H9 (cell line): ENCODE results near the gene HADH. TPM values are rescaled to one million over a fixed set of nuclear protein-coding genes. Genes with fewer than 3 reads are reported as not detected.

Experiments used
- DNase-seq: peaks from one replicate; pipeline ENCODE4 v3.0.0-alpha.2; 2017
- H2AFZ ChIP-seq: one replicate; pipeline ENCODE4 v1.6.1; 2013; ENCODE audit warnings: mild to moderate bottlenecking, low read length, control low read depth, moderate library complexity
- H2AK5ac ChIP-seq: 2 replicates; pipeline ENCODE4 v1.6.1; 2013; ENCODE audit warnings: low read length, control low read depth, mixed read lengths; ENCODE audit not compliant: insufficient read length
- H2BK120ac ChIP-seq: one replicate; pipeline ENCODE4 v1.6.1; 2013; ENCODE audit warnings: low read depth, mild to moderate bottlenecking, low read length, control low read depth, inconsistent platforms; ENCODE audit not compliant: poor library complexity, severe bottlenecking
- H2BK12ac ChIP-seq: 2 replicates; pipeline ENCODE4 v1.6.1; 2013; ENCODE audit warnings: low read length, control low read depth, mixed read lengths, low read depth; ENCODE audit not compliant: insufficient read length
- H2BK15ac ChIP-seq: 2 replicates; pipeline ENCODE4 v1.6.1; 2013; ENCODE audit warnings: low read depth, low read length, control low read depth
- H2BK20ac ChIP-seq: one replicate; pipeline ENCODE4 v1.6.1; 2013; ENCODE audit warnings: low read depth, mild to moderate bottlenecking, low read length, control low read depth, inconsistent platforms; ENCODE audit not compliant: poor library complexity, severe bottlenecking
- H2BK5ac ChIP-seq: 2 replicates; pipeline ENCODE4 v1.6.1; 2013; ENCODE audit warnings: low read length, control low read depth, mixed read lengths; ENCODE audit not compliant: insufficient read length
- H3K14ac ChIP-seq: 2 replicates; pipeline ENCODE4 v1.6.1; 2013; ENCODE audit warnings: low read length, control low read depth; ENCODE audit not compliant: insufficient read depth
- H3K18ac ChIP-seq: 2 replicates; pipeline ENCODE4 v1.6.1; 2013; ENCODE audit warnings: low read depth, mild to moderate bottlenecking, mixed read lengths, low read length, control low read depth; ENCODE audit not compliant: insufficient read length
- H3K23ac ChIP-seq: 2 replicates; pipeline ENCODE4 v1.6.1; 2013; ENCODE audit warnings: low read length, control low read depth, mixed read lengths, low read depth; ENCODE audit not compliant: insufficient read length
- H3K23me2 ChIP-seq: 2 replicates; pipeline ENCODE4 v1.6.1; 2013; ENCODE audit warnings: low read depth, mild to moderate bottlenecking, mixed read lengths, low read length, control low read depth; ENCODE audit not compliant: insufficient read length, poor library complexity, severe bottlenecking
- H3K27ac ChIP-seq: 2 replicates; pipeline ENCODE4 v1.5.1; 2013; ENCODE audit warnings: low read length, control low read depth, mixed read lengths, low read depth; ENCODE audit not compliant: insufficient read length
- H3K27me3 ChIP-seq: 2 replicates; pipeline ENCODE4 v1.6.1; 2013; ENCODE audit warnings: low read length, control low read depth, inconsistent platforms; ENCODE audit not compliant: insufficient read depth
- H3K4ac ChIP-seq: 2 replicates; pipeline ENCODE4 v1.6.1; 2013; ENCODE audit warnings: low read depth, mild to moderate bottlenecking, control low read depth, inconsistent platforms, low read length, moderate library complexity
- H3K4me1 ChIP-seq: 2 replicates; pipeline ENCODE4 v1.6.1; 2013; ENCODE audit warnings: low read length, control low read depth, inconsistent platforms; ENCODE audit not compliant: insufficient read depth
- H3K4me2 ChIP-seq: 2 replicates; pipeline ENCODE4 v1.6.1; 2013; ENCODE audit warnings: low read length, control low read depth, mixed read lengths; ENCODE audit not compliant: insufficient read length, insufficient read depth
- H3K56ac ChIP-seq: 2 replicates; pipeline ENCODE4 v1.6.1; 2013; ENCODE audit warnings: low read depth, mild to moderate bottlenecking, mixed read lengths, low read length, control low read depth; ENCODE audit not compliant: insufficient read length
- H3K79me1 ChIP-seq: 2 replicates; pipeline ENCODE4 v1.6.1; 2013; ENCODE audit warnings: low read depth, mild to moderate bottlenecking, moderate library complexity, low read length, control low read depth, inconsistent platforms; ENCODE audit not compliant: insufficient read depth, poor library complexity, severe bottlenecking
- H3K79me2 ChIP-seq: 2 replicates; pipeline ENCODE4 v1.6.1; 2013; ENCODE audit warnings: low read length, control low read depth, inconsistent platforms; ENCODE audit not compliant: insufficient read depth
- H3K9ac ChIP-seq: 2 replicates; pipeline ENCODE4 v1.6.1; 2013; ENCODE audit warnings: low read length, control low read depth, mixed read lengths; ENCODE audit not compliant: insufficient read length; ENCODE audit errors: extremely low read depth
- H3K9me3 ChIP-seq: one replicate; pipeline ENCODE4 v1.6.1; 2013; ENCODE audit warnings: low read depth, low read length, inconsistent platforms; ENCODE audit not compliant: control insufficient read depth
- H3T11ph ChIP-seq: one replicate; pipeline ENCODE4 v1.6.1; 2013; ENCODE audit warnings: mild to moderate bottlenecking, low read length, control low read depth, inconsistent platforms
- H4K20me1 ChIP-seq: one replicate; pipeline ENCODE4 v1.6.1; 2013; ENCODE audit not compliant: control insufficient read depth, insufficient read length, insufficient read depth
- H4K5ac ChIP-seq: 2 replicates; pipeline ENCODE4 v1.6.1; 2013; ENCODE audit warnings: low read depth, mild to moderate bottlenecking, mixed read lengths, low read length, control low read depth; ENCODE audit not compliant: insufficient read length
- H4K8ac ChIP-seq: replicated peaks from 2 replicates; pipeline ENCODE4 v1.6.1; 2013; ENCODE audit warnings: low read length, control low read depth, mixed read lengths, low read depth; ENCODE audit not compliant: insufficient read length
- H4K91ac ChIP-seq: 2 replicates; pipeline ENCODE4 v1.6.1; 2013; ENCODE audit warnings: low read depth, mild to moderate bottlenecking, moderate library complexity, mixed read lengths, low read length, control low read depth; ENCODE audit not compliant: insufficient read length
- H3K27ac Mint-ChIP-seq, 3 experiments: 2 replicates in 2 of 3; 3 replicates in 1 of 3; pipeline ENCODE4 v1.8.0; 2020 to 2021; ENCODE audit warnings: mixed read lengths in 3 of 3, mild to moderate bottlenecking in 1 of 3, moderate library complexity in 1 of 3
- H3K27me3 Mint-ChIP-seq: 2 replicates; pipeline ENCODE4 v1.8.0; 2021; ENCODE audit warnings: low read depth, mild to moderate bottlenecking, moderate library complexity, mixed read lengths
- H3K36me3 Mint-ChIP-seq, 3 experiments: 2 replicates in 2 of 3; 3 replicates in 1 of 3; pipeline ENCODE4 v1.8.0; 2020 to 2021; ENCODE audit warnings: low read depth in 3 of 3, mixed read lengths in 3 of 3; ENCODE audit not compliant: insufficient read depth in 1 of 3
- H3K4me1 Mint-ChIP-seq, 2 experiments: 2 replicates each; pipeline ENCODE4 v1.8.0; 2020; ENCODE audit warnings: mixed read lengths in 2 of 2
- H3K4me3 Mint-ChIP-seq, 2 experiments: 2 replicates in 1 of 2; 3 replicates in 1 of 2; pipeline ENCODE4 v1.8.0; 2020 to 2021; ENCODE audit warnings: mild to moderate bottlenecking in 2 of 2, mixed read lengths in 2 of 2, moderate library complexity in 1 of 2
- H3K9me3 Mint-ChIP-seq, 2 experiments: 2 replicates in 1 of 2; 3 replicates in 1 of 2; pipeline ENCODE4 v1.8.0; 2020; ENCODE audit warnings: mild to moderate bottlenecking in 2 of 2, mixed read lengths in 2 of 2, moderate library complexity in 1 of 2
- WGBS: extraction: QIAGEN DNeasy Blood & Tissue Kit; methylation state at CpG from one replicate; pipeline ENCODE4 v1.1.7; 2013; ENCODE audit warnings: missing lambda C conversion rate, low lambda C conversion rate, mixed read lengths; ENCODE audit not compliant: insufficient read length; ENCODE audit errors: extremely low coverage; 5-methylcytosine and 5-hydroxymethylcytosine counted together
- long read RNA-seq: library from polyadenylated mRNA; unstranded; transcript quantifications from one replicate; pipeline ENCODE4 v2.0.0, GENCODE V29; 2020
- total RNA-seq: library from RNA; stranded (reverse); gene quantifications from 2 replicates; pipeline ENCODE4 v1.2.1, GENCODE V29; 2021
- TF ChIP-seq, protein P1 (sequence below): fragments of 200-600 bp; sonication (generic); conservative IDR thresholded peaks from 3 replicates; pipeline ENCODE4 v1.8.0; 2021; ENCODE audit warnings: antibody characterized with exemption, mild to moderate bottlenecking

HADH gene
- total RNA-seq: 44.4 and 46.6 TPM in 2 replicates
- long read RNA-seq, transcript HADH-201 (8 exons, 1,912 nt): major isoform, 322 of 360 reads
- long read RNA-seq, partial matches to known transcripts: 10 of 360 reads
- long read RNA-seq, other reads (novel, unspliced or antisense): 22 of 360 reads

DNA sequence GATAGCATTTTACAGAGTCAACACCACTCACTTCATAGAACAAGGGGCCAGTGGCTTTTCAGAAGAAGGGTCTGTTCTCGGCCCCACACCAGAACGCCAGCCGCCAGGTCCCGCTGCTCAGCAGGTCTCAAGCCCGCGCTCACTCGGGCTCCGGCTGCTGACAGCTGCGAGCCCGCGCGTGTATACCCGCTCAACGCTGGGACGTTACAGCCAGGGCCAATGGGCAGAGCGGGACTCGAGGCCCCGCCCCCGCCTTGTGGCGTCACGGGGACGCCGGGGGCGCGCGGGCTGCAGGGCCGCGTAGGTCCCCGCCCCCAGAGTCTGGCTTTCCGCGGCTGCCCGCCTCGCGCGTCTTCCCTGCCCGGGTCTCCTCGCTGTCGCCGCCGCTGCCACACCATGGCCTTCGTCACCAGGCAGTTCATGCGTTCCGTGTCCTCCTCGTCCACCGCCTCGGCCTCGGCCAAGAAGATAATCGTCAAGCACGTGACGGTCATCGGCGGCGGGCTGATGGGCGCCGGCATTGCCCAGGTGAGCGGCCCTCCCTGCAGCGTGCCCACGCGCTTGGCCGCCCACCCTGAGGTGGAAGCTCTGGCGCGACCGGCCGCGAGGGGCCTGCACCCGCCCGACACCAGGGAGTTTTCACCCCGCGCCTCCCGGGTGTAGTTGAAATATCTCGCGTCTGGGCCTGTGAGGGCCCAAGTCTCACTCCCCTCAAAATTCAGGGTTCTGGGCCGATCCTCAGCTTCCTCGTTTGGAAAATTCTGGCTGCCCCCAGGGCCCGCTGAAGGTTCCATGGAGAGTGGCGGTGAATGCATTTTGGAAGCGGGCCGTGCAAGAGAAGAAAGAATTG is at the start of gene HADH:
HADH (plus strand) TSS at position 353 of the 850 bp plus-strand sequence; CDS start at position 397, 44 bp downstream.
- Histone ChIP-seq H2AK5ac (no peak within 1 kb of the TSS), H3K4ac (no peak within 1 kb of the TSS), H3T11ph (no peak within 1 kb of the TSS), H3K27me3 (no peaks in the 10 kb centered on the region), H3K79me2 (peaks cover 7% of the 10 kb centered on the region; the same call in 1 of the 2 replicates), H3K23me2 (peaks cover 10% of the 10 kb centered on the region), H2AFZ (peak within 1 kb of the TSS; percentile 50), H3K23ac (no peak within 1 kb of the TSS), H4K5ac (no peak within 1 kb of the TSS), H3K9ac (peak within 1 kb of the TSS; percentile 81), H3K27ac (no peak within 1 kb of the TSS), H3K79me1 (no peaks in the 10 kb centered on the region), H4K8ac (no peak within 1 kb of the TSS), H4K91ac (peak within 1 kb of the TSS; percentile 46), H2BK5ac (no peak within 1 kb of the TSS), H4K20me1 (no peaks in the 10 kb centered on the region), H2BK15ac (no peak within 1 kb of the TSS), H3K9me3 (no peaks in the 10 kb centered on the region), H2BK120ac (no peak within 1 kb of the TSS), H2BK20ac (no peak within 1 kb of the TSS), H3K14ac (peak within 1 kb of the TSS; percentile 95), H3K18ac (peak within 1 kb of the TSS; percentile 94), H3K56ac (no peak within 1 kb of the TSS), H3K4me2 (peak within 1 kb of the TSS; percentile 96), H2BK12ac (no peak within 1 kb of the TSS), H3K4me1 (no peaks in the 10 kb centered on the region)
- Mint-ChIP-seq H3K4me3 (peak within 1 kb of the TSS; percentile 87 to 94), H3K36me3 (no peaks in the 10 kb centered on the region), H3K27ac (peak within 1 kb of the TSS; percentile 55 to 95 (median 91); a peak in 4 of 7 replicates), H3K9me3 (no peaks in the 10 kb centered on the region), H3K27me3 (peaks cover 3% of the 10 kb centered on the region; the same call in 1 of the 2 replicates), H3K4me1 (peaks cover 30 to 33% of the 10 kb centered on the region in 2 experiments)
- DNase-seq: peak; percentile 91
- no CpG with 5 or more reads among the region's 78 CpGs for WGBS
- TF ChIP-seq, protein P1, sequence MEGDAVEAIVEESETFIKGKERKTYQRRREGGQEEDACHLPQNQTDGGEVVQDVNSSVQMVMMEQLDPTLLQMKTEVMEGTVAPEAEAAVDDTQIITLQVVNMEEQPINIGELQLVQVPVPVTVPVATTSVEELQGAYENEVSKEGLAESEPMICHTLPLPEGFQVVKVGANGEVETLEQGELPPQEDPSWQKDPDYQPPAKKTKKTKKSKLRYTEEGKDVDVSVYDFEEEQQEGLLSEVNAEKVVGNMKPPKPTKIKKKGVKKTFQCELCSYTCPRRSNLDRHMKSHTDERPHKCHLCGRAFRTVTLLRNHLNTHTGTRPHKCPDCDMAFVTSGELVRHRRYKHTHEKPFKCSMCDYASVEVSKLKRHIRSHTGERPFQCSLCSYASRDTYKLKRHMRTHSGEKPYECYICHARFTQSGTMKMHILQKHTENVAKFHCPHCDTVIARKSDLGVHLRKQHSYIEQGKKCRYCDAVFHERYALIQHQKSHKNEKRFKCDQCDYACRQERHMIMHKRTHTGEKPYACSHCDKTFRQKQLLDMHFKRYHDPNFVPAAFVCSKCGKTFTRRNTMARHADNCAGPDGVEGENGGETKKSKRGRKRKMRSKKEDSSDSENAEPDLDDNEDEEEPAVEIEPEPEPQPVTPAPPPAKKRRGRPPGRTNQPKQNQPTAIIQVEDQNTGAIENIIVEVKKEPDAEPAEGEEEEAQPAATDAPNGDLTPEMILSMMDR: no peak
